Measurements from ENCODE around the gene SPATA33.

- TF ChIP-seq CTCF (IDR thresholded peaks at IDR 0.05) (no peak), POLR2A (IDR thresholded peaks at IDR 0.05) (no peak)
These were observed 51.5 kb downstream of the SPATA33 start for GRCh38 chr16:89709166-89709565.
